Tibial nerve (tissue), 3 donors: ENCODE results near the gene CERS6.

Experiments
- POLR2A ChIP-seq, 2 donors: fragments of 450-650 bp; IDR thresholded peaks; one replicate each; pipeline ENCODE4 v1.6.1; 2017; ENCODE audit warnings: antibody characterized with exemption in 2 of 2, mild to moderate bottlenecking in 2 of 2, moderate library complexity in 2 of 2
- TF ChIP-seq, protein P1 (sequence below), 5 experiments: fragments of 200-600 bp in 3 of 5; fragments of 450-650 bp in 2 of 5; sonication (generic) in 3 of 5; IDR thresholded peaks; one replicate each; pipeline ENCODE4 v1.5.1; 2016 to 2019; ENCODE audit warnings: antibody characterized with exemption in 5 of 5, mild to moderate bottlenecking in 3 of 5, moderate library complexity in 2 of 5

DNA sequence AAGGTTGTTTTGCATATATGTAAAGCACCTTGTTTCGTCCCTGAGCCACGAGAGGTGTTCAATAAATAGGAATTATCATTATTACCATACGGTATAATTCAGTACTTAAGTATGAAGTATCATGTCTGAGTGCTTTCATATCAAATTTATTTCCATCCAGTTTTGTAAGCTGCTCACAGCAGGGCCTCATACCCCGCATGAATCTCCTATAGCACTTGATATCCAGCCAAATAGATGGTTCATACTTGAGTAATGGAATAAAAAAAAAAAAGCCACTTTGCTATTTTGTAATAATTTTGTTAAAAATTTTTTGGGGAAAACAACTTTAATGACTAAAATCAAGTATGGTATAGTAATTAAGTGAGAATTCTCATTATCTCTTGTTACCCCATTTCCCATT lies 185.6 kb downstream of the CERS6 start:
- TF ChIP-seq, protein P1, sequence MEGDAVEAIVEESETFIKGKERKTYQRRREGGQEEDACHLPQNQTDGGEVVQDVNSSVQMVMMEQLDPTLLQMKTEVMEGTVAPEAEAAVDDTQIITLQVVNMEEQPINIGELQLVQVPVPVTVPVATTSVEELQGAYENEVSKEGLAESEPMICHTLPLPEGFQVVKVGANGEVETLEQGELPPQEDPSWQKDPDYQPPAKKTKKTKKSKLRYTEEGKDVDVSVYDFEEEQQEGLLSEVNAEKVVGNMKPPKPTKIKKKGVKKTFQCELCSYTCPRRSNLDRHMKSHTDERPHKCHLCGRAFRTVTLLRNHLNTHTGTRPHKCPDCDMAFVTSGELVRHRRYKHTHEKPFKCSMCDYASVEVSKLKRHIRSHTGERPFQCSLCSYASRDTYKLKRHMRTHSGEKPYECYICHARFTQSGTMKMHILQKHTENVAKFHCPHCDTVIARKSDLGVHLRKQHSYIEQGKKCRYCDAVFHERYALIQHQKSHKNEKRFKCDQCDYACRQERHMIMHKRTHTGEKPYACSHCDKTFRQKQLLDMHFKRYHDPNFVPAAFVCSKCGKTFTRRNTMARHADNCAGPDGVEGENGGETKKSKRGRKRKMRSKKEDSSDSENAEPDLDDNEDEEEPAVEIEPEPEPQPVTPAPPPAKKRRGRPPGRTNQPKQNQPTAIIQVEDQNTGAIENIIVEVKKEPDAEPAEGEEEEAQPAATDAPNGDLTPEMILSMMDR (IDR thresholded peaks at IDR 0.05) = no peak
- TF ChIP-seq POLR2A (IDR thresholded peaks at IDR 0.05) = no peak
